DOHH2 (cell line): ENCODE data around the gene DCLK2.

Source experiments
- EZH2phosphoT487 ChIP-seq: fragments of 200-600 bp; sonication (generic); IDR thresholded peaks from 2 replicates; pipeline ENCODE4 v1.6.1; 2017; ENCODE audit warnings: borderline replicate concordance, mild to moderate bottlenecking, antibody characterized with exemption, low read length, moderate library complexity, mixed read lengths
- TF ChIP-seq, protein P1 (sequence below): fragments of 200-600 bp; sonication (generic); IDR thresholded peaks from one replicate; pipeline ENCODE4 v1.5.1; 2014; ENCODE audit warnings: antibody characterized with exemption, mild to moderate bottlenecking, low read depth, low read length; ENCODE audit not compliant: poor library complexity, severe bottlenecking

DNA sequence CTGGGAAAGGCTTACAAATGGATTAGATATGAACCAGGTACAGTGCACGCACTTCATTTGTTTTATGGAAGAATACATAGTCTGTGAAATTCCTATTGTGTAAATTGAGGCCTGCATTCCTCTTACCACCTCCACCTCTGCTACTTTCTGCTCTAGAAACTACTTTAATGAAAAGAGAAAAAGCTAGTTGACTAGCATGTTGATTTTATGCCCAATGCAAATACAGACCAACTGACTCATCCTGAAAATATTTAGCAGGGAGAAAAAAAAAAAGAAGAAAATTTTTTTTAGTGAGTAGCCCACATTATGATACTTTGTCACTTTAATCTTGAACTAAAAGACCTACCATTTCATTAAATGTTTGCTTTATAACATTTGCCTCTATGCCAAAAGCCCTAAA, 41.2 kb downstream of the DCLK2 start:
- TF ChIP-seq, protein P1, sequence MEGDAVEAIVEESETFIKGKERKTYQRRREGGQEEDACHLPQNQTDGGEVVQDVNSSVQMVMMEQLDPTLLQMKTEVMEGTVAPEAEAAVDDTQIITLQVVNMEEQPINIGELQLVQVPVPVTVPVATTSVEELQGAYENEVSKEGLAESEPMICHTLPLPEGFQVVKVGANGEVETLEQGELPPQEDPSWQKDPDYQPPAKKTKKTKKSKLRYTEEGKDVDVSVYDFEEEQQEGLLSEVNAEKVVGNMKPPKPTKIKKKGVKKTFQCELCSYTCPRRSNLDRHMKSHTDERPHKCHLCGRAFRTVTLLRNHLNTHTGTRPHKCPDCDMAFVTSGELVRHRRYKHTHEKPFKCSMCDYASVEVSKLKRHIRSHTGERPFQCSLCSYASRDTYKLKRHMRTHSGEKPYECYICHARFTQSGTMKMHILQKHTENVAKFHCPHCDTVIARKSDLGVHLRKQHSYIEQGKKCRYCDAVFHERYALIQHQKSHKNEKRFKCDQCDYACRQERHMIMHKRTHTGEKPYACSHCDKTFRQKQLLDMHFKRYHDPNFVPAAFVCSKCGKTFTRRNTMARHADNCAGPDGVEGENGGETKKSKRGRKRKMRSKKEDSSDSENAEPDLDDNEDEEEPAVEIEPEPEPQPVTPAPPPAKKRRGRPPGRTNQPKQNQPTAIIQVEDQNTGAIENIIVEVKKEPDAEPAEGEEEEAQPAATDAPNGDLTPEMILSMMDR: no peak
- no peak for TF ChIP-seq EZH2phosphoT487
